HL-60 (cell line): ENCODE measurements around the gene HCFC1R1.
"Not testable (repeated sequence)": the region's sequence is repeated elsewhere in the genome, so short reads cannot be mapped to it uniquely, and the experiment has no call there.

Source experiments
- DNase-seq, 2 experiments: peaks; one replicate each; pipeline ENCODE4 v3.0.0-alpha.2; 2010 to 2020; ENCODE audit warnings: low read depth in 1 of 2, low spot score in 1 of 2
- H3K27ac ChIP-seq: fragments of 250-450 bp; sonication (Bioruptor Pico); replicated peaks from 2 replicates; pipeline ENCODE4 v1.5.1; 2020; ENCODE audit warnings: mild to moderate bottlenecking, moderate library complexity
- H3K27me3 ChIP-seq: fragments of 250-450 bp; sonication (Bioruptor Pico); 2 replicates; pipeline ENCODE4 v1.5.1; 2021; ENCODE audit warnings: mild to moderate bottlenecking, moderate library complexity; ENCODE audit not compliant: insufficient read depth, poor library complexity, severe bottlenecking
- H3K4me3 ChIP-seq: replicated peaks from 2 replicates; pipeline ENCODE4 v1.5.1; 2011; ENCODE audit warnings: mild to moderate bottlenecking, control low read depth, low read length; ENCODE audit not compliant: insufficient read depth
- GABPA ChIP-seq: IDR thresholded peaks from 2 replicates; pipeline ENCODE4 v1.6.1; 2012; ENCODE audit warnings: low read depth
- POLR2AphosphoS5 ChIP-seq: IDR thresholded peaks from 2 replicates; pipeline ENCODE4 v1.6.1; 2012; ENCODE audit warnings: low read depth
- SPI1 ChIP-seq: IDR thresholded peaks from 2 replicates; pipeline ENCODE4 v1.6.1; 2012; ENCODE audit warnings: low read depth, mild to moderate bottlenecking, borderline replicate concordance
- TF ChIP-seq, protein P1 (sequence below): IDR thresholded peaks from 2 replicates; pipeline ENCODE4 v1.6.1; 2012; ENCODE audit warnings: low read depth; ENCODE audit not compliant: insufficient replicate concordance
- TF ChIP-seq, protein P2 (sequence below): IDR thresholded peaks from one replicate; pipeline ENCODE4 v1.5.1; 2011; ENCODE audit warnings: low read length, control low read depth, inconsistent platforms; ENCODE audit not compliant: insufficient read depth

HCFC1R1 gene

DNA sequence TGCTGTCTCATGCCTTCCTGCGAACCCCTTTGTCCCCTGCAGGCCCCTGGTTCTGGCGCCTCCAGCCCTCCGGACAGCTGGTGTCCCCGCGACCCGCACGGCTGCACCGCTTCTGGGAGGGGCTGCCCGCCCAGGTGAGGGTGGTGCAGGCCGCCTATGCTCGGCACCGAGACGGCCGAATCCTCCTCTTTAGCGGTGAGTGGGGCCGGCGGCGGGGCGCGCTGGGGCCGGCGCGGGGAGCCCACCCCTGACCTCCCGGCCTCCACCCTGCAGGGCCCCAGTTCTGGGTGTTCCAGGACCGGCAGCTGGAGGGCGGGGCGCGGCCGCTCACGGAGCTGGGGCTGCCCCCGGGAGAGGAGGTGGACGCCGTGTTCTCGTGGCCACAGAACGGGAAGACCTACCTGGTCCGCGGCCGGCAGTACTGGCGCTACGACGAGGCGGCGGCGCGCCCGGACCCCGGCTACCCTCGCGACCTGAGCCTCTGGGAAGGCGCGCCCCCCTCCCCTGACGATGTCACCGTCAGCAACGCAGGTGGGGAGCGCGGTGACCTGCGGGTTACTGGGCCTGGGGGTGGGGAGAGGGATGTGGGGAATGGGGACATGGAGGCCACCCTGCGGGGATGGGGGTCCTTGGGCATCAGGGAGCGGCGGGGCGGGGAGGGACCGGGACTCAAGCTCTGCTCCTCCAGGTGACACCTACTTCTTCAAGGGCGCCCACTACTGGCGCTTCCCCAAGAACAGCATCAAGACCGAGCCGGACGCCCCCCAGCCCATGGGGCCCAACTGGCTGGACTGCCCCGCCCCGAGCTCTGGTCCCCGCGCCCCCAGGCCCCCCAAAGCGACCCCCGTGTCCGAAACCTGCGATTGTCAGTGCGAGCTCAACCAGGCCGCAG, 34.6 kb upstream of the HCFC1R1 start:
- TF ChIP-seq, protein P1, sequence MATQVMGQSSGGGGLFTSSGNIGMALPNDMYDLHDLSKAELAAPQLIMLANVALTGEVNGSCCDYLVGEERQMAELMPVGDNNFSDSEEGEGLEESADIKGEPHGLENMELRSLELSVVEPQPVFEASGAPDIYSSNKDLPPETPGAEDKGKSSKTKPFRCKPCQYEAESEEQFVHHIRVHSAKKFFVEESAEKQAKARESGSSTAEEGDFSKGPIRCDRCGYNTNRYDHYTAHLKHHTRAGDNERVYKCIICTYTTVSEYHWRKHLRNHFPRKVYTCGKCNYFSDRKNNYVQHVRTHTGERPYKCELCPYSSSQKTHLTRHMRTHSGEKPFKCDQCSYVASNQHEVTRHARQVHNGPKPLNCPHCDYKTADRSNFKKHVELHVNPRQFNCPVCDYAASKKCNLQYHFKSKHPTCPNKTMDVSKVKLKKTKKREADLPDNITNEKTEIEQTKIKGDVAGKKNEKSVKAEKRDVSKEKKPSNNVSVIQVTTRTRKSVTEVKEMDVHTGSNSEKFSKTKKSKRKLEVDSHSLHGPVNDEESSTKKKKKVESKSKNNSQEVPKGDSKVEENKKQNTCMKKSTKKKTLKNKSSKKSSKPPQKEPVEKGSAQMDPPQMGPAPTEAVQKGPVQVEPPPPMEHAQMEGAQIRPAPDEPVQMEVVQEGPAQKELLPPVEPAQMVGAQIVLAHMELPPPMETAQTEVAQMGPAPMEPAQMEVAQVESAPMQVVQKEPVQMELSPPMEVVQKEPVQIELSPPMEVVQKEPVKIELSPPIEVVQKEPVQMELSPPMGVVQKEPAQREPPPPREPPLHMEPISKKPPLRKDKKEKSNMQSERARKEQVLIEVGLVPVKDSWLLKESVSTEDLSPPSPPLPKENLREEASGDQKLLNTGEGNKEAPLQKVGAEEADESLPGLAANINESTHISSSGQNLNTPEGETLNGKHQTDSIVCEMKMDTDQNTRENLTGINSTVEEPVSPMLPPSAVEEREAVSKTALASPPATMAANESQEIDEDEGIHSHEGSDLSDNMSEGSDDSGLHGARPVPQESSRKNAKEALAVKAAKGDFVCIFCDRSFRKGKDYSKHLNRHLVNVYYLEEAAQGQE, result no peak
- TF ChIP-seq SPI1 (no peak), GABPA (no peak), POLR2AphosphoS5 (no peak)
- TF ChIP-seq, protein P2, sequence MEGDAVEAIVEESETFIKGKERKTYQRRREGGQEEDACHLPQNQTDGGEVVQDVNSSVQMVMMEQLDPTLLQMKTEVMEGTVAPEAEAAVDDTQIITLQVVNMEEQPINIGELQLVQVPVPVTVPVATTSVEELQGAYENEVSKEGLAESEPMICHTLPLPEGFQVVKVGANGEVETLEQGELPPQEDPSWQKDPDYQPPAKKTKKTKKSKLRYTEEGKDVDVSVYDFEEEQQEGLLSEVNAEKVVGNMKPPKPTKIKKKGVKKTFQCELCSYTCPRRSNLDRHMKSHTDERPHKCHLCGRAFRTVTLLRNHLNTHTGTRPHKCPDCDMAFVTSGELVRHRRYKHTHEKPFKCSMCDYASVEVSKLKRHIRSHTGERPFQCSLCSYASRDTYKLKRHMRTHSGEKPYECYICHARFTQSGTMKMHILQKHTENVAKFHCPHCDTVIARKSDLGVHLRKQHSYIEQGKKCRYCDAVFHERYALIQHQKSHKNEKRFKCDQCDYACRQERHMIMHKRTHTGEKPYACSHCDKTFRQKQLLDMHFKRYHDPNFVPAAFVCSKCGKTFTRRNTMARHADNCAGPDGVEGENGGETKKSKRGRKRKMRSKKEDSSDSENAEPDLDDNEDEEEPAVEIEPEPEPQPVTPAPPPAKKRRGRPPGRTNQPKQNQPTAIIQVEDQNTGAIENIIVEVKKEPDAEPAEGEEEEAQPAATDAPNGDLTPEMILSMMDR, result no peak
- Histone ChIP-seq H3K27me3 (no peaks in the 10 kb centered on the region), H3K27ac (peak overlapping the region; percentile 95), H3K4me3 (peak overlapping the region; percentile 79)
- peak in 1 of 2 experiments; percentile 52 for DNase-seq

DNA sequence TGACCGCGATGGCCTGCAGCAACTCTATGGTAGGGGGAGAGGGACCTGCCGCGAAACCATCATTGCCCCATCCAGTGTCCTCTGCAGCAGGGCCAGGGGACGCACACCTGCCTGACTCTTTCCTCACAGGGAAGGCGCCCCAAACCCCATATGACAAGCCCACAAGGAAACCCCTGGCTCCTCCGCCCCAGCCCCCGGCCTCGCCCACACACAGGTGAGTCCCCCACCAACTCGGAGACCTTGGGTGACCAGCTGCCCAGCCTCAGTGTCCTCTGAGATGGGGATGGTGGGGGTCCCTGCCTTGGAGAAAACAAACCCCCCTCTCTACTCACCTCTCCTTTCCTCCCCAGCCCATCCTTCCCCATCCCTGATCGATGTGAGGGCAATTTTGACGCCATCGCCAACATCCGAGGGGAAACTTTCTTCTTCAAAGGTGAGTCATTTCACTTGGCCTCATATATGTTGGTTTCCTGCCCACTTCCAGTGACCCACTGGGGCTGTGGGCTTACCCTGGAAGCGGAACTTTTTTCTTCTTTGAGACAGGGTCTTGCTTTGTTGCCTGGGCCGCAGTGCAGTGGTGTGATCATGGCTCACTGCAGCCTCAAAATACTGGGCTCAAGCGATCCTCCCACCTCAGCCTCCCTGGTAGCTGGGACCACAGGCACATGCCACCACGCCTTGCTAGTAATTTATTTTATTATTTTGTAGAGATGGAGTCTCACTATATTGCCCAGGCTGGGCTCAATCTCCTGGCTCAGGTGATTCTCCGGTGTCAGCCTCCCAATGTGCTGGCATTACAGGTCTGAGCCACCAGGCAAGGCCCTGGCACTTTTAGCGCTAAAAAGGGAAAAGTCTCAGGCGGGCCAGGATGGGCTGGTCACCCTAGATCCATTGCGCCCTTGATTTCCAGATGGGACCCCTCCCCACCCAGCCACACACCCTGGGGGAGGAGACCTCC, 33.7 kb upstream of the HCFC1R1 start:
- Histone ChIP-seq H3K27me3 (no peaks in the 10 kb centered on the region), H3K27ac (no peak overlapping the region), H3K4me3 (peak overlapping the region; percentile 79; the same call in 1 of the 2 replicates)
- DNase-seq, result no peak
- TF ChIP-seq, protein P2, result no peak
- TF ChIP-seq POLR2AphosphoS5, result no peak
- TF ChIP-seq, protein P1, result no peak
- TF ChIP-seq SPI1, result no peak
- TF ChIP-seq GABPA, result no peak

DNA sequence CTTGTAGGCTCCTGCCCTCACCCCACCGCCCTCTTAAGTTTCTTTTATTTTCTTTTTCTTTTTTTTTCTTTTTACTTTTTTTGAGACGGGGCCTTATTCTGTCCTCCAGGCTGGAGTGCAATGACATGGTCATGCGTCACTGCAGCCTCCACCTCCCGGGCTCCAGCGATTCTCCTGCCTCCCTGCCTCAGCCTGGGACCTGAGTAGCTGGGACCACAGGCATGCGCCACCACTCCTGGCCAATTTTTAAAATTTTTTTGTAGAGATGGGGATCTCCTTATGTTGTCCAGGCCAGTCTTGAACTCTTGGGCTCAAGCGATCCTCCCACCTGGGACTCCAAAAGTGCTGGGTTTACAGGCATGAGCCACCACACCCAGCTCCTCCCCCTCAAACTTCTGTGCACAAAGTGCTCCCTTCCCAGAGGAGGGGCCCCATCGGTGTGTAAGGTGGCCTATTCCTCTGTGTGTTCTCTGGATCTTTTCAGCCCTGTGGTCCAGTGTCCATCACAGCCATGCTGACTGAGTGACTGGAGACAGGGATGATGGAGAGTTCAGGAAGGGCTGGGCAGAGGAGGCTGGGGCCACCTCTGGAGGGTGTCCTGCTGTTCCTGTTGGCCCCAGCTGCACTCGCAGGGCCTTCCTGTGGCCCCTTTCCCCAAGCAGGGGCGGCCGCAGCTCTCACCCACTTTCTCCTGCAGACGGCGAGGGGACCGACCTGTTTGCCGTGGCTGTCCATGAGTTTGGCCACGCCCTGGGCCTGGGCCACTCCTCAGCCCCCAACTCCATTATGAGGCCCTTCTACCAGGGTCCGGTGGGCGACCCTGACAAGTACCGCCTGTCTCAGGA, 32.8 kb upstream of the HCFC1R1 start:
- TF ChIP-seq, protein P2, result no peak
- no peak for TF ChIP-seq GABPA
- no peak for TF ChIP-seq POLR2AphosphoS5
- no peak for TF ChIP-seq SPI1
- TF ChIP-seq, protein P1, result no peak
- Histone ChIP-seq H3K4me3 (no peak overlapping the region), H3K27ac (peak overlapping the region; percentile 81), H3K27me3 (no peaks in the 10 kb centered on the region)
- DNase-seq, result no peak

DNA sequence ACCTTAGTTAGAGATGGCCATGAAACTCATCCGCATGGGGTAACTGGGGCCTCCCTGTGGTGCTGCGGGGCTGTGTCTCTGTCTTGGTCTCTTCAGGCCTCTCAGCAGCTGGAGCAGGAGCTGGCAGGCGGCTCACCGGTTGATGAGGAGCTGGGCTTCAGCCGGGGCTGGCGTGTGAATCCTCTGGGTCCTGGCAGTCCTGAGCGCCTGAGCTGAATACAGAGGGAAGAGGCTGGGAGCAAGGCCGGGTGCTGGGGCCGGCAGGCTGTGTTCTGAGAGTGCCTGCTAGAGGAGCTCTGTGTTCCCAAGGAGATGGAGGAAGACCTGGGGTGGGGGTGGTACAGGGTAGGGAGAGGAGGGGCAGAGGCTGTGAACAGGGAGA, 32.0 kb upstream of the HCFC1R1 start:
- not testable (repeated sequence) for H3K4me3 ChIP-seq, H3K27me3 ChIP-seq
- peak overlapping the region; percentile 81 for H3K27ac ChIP-seq
- peak in 1 of 2 experiments; percentile 30 for DNase-seq
